ENCODE measurements around the gene GLIPR1. TPM values are rescaled to one million over a fixed set of nuclear protein-coding genes. Genes with fewer than 3 reads are reported as not detected.

The GLIPR1 gene
- total RNA-seq, 4 donors from 2014 or later = 20.3 to 32.6 (median 29.1) TPM

DNA sequence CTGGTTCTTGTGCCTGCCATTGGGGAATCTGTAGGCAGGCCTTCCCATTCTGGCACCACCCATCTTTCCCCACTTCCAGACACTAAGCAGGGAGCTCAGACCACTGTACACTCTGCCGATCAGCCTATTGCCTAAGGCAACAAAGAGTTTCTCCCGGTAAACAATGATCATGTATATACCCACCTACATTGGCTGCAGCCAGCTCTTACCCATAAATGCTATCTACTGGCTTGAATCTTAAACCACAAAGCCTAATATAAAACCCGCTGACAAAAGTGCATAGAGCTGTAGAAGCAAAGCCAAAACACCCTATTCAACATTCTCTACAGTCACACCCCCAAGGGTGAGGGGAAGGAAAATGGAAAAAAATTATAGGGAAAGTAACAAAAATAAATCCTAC is 20.8 kb upstream of the GLIPR1 start:
- Histone ChIP-seq H3K27ac (no peak overlapping the region), H3K27me3 (no peaks in the 10 kb centered on the region), H3K4me3 (no peak overlapping the region), H3K4me1 (no peaks in the 10 kb centered on the region), H3K36me3 (no peaks in the 10 kb centered on the region), H3K9me3 (peaks cover 0 to 20% (median 0%) of the 10 kb centered on the region in 3 donors)
- 80% methylated on average over 2 of the region's 3 CpGs; no CpG with 5 or more reads in 1 of the 2 donors for WGBS, 2 donors (ENCODE audit: low coverage in 1 of 2)
- TF ChIP-seq POLR2AphosphoS5 (IDR thresholded peaks at IDR 0.05) (no peak), EP300 (IDR thresholded peaks at IDR 0.05) (no peak), POLR2A (IDR thresholded peaks at IDR 0.05) (no peak)
- TF ChIP-seq, protein P1, sequence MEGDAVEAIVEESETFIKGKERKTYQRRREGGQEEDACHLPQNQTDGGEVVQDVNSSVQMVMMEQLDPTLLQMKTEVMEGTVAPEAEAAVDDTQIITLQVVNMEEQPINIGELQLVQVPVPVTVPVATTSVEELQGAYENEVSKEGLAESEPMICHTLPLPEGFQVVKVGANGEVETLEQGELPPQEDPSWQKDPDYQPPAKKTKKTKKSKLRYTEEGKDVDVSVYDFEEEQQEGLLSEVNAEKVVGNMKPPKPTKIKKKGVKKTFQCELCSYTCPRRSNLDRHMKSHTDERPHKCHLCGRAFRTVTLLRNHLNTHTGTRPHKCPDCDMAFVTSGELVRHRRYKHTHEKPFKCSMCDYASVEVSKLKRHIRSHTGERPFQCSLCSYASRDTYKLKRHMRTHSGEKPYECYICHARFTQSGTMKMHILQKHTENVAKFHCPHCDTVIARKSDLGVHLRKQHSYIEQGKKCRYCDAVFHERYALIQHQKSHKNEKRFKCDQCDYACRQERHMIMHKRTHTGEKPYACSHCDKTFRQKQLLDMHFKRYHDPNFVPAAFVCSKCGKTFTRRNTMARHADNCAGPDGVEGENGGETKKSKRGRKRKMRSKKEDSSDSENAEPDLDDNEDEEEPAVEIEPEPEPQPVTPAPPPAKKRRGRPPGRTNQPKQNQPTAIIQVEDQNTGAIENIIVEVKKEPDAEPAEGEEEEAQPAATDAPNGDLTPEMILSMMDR (IDR thresholded peaks at IDR 0.05) = no peak
- no peak for ATAC-seq

DNA sequence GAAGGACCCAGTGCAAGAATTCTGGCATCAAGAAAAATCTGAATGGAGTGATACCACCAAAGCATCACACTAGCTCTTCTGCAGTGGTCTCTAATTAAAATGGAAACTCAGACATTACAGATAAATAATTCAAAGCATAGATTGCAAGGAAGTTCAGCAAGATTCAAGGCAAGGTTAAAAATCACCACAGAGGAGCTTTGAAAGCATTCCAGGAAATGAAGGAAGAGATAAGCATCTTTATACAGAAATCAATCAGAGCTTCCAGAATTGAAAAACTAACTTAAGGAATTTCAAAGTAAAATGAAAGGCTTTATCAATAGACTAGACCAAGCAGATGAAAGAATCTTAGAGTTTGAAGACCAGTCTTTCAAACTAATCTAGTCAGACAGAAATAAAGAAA is 20.4 kb upstream of the GLIPR1 start:
- ATAC-seq = no peak
- TF ChIP-seq POLR2A (IDR thresholded peaks at IDR 0.05) = no peak
- no peak for TF ChIP-seq POLR2AphosphoS5 (IDR thresholded peaks at IDR 0.05)
- TF ChIP-seq, protein P1 (IDR thresholded peaks at IDR 0.05) = no peak
- no peak for TF ChIP-seq EP300 (IDR thresholded peaks at IDR 0.05)
- H3K27me3 ChIP-seq = no peaks in the 10 kb centered on the region

DNA sequence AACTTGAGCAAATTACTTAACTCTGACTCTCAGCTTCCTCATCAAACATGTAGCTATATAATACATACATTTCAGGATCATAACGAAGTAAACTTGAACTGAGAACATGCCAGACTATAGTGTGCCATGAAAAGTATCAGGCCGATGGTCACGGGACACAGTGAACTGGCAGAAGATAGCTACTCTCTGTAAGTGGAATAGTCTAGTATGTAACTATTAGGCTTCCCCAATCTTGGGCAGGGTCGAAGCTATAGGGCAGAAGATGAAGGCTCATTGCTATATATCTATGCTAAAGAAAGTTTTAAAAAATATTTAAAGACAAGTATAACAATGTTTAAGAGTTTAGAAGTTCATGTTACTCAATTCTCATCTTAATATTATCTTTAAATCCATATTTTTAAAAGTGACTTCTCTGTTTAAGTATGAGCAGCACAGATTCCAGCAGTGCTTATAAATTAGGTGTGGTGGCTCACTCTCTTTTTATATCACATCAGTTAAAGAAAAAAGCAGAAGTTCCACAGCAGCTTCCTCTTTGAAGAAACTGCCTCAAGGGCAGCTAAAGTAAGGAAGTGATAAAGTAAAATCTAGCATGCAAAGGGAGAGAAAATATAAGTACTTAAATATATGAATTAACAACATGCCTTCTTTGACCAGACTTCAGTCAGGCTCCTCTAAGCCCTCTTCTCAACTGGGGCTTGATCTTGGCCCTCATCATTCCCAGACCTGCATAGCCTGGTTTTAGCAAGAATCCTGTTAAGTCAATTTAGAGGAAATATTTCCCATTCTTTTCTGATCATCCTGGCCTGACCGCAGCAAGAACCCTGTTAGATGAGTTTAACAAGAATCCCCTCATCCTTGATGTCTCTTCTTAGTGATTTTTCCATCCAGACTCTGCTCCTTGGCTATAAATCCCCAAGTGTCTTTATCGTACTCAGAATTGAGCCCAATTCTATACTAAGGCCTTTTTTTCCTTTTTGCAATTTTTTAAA is 8.4 kb upstream of the GLIPR1 start:
- Histone ChIP-seq H3K9me3 (no peaks in the 10 kb centered on the region), H3K36me3 (no peaks in the 10 kb centered on the region), H3K4me3 (no peak overlapping the region), H3K27ac (no peak overlapping the region), H3K4me1 (no peaks in the 10 kb centered on the region), H3K27me3 (no peaks in the 10 kb centered on the region)
- 83 to 93% methylated on average over 5 to 6 of the region's 6 CpGs for WGBS, 2 donors (ENCODE audit: low coverage in 1 of 2)
- no peak for ATAC-seq
- TF ChIP-seq POLR2A (IDR thresholded peaks at IDR 0.05) (no peak), POLR2AphosphoS5 (IDR thresholded peaks at IDR 0.05) (no peak), EP300 (IDR thresholded peaks at IDR 0.05) (no peak)
- TF ChIP-seq, protein P1 (IDR thresholded peaks at IDR 0.05) = no peak

More for the DNA sequence above, 20.4 kb upstream of the GLIPR1 start:
- Histone ChIP-seq H3K4me3 (no peak overlapping the region), H3K4me1 (no peaks in the 10 kb centered on the region), H3K36me3 (no peaks in the 10 kb centered on the region), H3K27ac (no peak overlapping the region), H3K9me3 (peaks cover 0 to 25% (median 0%) of the 10 kb centered on the region in 3 donors)

DNA sequence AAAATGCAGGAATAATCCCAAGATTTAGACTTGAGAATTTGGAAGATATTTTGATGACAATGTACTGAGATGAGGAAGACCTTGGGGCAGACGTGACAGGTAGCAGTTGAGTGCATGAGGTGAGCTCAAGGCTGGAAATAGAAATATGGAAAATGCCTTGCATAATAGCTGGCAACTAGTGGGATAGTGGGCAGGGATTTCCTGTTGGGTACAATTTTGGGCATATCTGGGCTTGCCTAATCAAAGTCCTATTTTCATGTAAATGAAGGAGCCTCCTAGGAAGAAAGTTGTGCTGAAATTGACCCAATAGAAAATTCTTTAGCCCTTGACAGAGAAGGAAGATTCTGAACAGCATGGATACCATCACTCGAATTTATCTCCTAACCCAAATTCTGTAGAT is 6.4 kb upstream of the GLIPR1 start:
- 69 to 77% methylated on average over 2 of the region's 2 CpGs for WGBS, 2 donors (ENCODE audit: low coverage in 1 of 2)
- no peak overlapping the region for H3K4me3 ChIP-seq
- H3K27me3 ChIP-seq = no peaks in the 10 kb centered on the region
- H3K36me3 ChIP-seq = no peaks in the 10 kb centered on the region
- no peaks in the 10 kb centered on the region for H3K9me3 ChIP-seq
- TF ChIP-seq EP300 (IDR thresholded peaks at IDR 0.05) (no peak), POLR2A (IDR thresholded peaks at IDR 0.05) (no peak), POLR2AphosphoS5 (IDR thresholded peaks at IDR 0.05) (no peak)
- TF ChIP-seq, protein P1 (IDR thresholded peaks at IDR 0.05) = no peak
- no peak overlapping the region for H3K27ac ChIP-seq
- H3K4me1 ChIP-seq = no peaks in the 10 kb centered on the region
- ATAC-seq = no peak

- no peaks in the 10 kb centered on the region for H3K36me3 ChIP-seq
- WGBS, 2 donors (ENCODE audit: low coverage in 1 of 2) = 93 to 100% methylated on average over 1 of the region's 1 CpG
- ATAC-seq = no peak
Observed at GRCh38 chr12:75476071-75476470, 4.5 kb upstream of the GLIPR1 start.

More at GRCh38 chr12:75476071-75476470, 4.5 kb upstream of the GLIPR1 start:
- no peaks in the 10 kb centered on the region for H3K9me3 ChIP-seq
- TF ChIP-seq POLR2A (IDR thresholded peaks at IDR 0.05) (no peak), POLR2AphosphoS5 (IDR thresholded peaks at IDR 0.05) (no peak), EP300 (IDR thresholded peaks at IDR 0.05) (no peak)
- TF ChIP-seq, protein P1 (IDR thresholded peaks at IDR 0.05) = no peak
- H3K4me3 ChIP-seq = no peak overlapping the region
- H3K4me1 ChIP-seq = peaks cover 0 to 4% (median 0%) of the 10 kb centered on the region in 3 donors
- no peak overlapping the region for H3K27ac ChIP-seq
- H3K27me3 ChIP-seq = no peaks in the 10 kb centered on the region
